SKM-1 (cell line): ENCODE results near the gene CD3D.
"Not testable (repeated sequence)": the region's sequence is repeated elsewhere in the genome, so short reads cannot be mapped to it uniquely, and the experiment has no call there.

Experiments
- DNase-seq: peaks from one replicate; lab custom pipeline; 2025; ENCODE audit not compliant: unreplicated experiment; lab: John Stamatoyannopoulos, UW

Gene CD3D

DNA sequence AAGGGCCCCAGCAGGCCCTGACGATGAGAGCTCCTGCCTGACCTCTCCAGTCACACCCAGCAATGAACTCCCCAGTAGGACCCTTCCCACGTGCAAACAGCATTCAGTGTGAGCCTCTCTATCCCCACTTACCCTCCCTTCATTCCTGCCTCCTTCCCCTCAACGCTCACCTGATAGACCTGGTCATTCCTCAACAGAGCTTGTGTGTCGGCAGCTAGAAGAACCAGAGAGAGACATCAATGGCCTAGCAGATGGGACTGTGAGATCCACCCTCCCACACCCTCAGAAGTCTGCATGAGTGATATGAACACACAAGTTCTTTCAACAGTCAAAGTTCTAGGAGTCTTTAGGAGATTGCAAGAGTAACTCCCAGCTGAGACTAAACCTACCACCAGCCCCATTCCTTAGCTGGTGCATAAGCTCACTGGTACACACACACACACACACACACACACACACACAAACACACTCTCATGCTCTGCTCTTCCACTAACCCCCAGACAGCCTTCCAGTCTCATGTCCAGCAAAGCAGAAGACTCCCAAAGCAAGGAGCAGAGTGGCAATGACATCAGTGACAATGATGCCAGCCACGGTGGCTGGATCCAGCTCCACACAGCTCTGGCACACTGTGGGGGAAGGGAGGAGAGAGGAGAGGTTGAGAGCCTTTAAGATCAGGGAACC is 3.1 kb downstream of the CD3D start:
- DNase-seq = no peak

DNA sequence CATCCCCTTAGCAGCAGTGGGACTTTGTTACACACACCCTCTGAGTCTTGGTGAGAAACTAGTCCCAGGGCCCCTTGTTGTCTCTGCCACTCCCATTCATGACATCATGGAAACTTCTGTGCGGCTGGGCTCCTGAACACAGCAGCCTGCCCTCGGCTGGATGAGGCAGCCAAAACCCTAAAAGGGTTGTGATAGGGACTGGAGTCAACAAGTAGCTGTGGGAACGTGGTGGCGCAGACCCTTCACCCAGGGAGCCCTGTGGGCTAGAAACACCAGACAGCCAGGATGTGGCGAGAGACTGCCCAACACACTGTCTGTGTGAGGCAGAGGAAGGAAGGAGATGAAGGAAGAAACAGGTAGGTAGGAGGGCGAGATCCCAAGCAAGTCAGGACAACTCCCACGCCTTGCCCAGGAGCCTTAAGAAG is 3.9 kb downstream of the CD3D start:
- DNase-seq = no peak

DNA sequence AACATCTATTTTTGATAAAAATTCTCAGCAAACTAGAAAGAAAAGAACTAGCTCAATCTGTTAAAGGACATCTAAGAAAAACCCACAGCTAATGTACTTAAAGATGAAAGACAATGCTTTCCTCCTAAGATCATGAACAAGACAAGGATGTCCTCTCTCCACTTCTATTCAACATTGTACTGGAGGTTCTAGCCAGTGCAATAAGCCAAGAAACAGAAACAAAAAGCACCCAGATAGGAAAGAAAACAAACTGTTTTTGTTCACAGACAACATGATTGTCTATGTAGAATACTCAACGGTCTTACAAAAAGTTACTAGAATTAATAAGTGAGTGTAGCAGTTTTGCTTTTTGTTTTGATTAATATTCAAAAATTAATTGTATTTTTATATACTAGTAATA is 7.8 kb downstream of the CD3D start:
- DNase-seq = no peak

DNA sequence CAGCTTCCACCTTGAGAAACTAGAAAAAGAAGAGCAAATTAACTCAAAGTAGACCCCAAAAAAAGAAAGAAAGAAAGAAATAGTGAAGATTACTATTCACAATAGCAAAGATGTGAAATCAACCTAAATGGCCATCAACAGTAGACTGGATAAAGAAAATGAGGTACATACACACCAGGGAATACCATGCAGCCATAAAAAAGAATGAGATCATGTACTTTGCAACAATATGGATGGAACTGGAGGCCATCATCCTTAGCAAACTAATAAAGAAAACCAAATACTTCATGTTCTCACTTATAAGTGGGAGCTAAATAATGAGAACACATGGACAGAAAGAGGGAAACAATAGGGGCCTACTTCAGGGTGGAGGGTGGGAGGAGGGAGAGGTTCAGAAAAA is 13.8 kb downstream of the CD3D start:
- no peak for DNase-seq

DNA sequence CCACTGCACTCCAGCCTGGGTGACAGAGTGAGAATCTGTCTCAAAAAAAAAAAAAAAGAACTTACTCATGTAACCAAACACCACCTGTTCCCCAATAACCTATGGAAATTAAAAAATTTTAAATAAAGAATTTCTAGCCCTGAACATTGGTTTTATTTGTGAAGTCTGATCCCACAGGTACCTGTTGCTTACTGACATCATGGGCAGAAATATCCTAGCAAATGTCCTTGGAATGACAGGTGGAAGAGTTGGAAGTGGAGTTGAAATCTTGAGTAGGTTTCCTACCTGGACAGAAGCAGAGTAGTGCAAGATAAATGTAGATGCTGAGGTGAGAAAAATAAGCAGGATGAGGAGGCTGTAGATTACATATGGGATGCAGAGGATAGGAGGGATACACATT is 17.2 kb downstream of the CD3D start:
- DNase-seq = no peak

DNA sequence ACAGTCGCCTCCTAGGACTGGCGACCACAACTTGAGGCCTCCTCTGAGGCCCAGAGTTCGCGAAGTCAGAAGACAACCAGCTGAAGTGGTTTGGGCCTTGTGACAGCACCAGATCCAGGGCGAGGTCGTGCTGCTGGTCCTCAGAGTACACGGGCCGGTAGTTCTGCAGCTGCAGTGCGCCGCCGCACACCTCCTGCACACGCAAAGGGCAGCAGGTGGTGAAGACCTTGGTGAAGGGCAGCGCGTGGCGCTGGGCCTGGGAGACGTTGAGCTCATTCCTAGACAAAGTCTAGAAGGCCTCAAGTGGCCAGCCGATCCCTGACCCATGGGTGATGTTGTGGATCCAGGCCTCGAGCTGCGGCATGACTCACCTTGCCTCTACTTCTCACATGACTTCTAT is 19.8 kb downstream of the CD3D start:
- no peak for DNase-seq

DNA sequence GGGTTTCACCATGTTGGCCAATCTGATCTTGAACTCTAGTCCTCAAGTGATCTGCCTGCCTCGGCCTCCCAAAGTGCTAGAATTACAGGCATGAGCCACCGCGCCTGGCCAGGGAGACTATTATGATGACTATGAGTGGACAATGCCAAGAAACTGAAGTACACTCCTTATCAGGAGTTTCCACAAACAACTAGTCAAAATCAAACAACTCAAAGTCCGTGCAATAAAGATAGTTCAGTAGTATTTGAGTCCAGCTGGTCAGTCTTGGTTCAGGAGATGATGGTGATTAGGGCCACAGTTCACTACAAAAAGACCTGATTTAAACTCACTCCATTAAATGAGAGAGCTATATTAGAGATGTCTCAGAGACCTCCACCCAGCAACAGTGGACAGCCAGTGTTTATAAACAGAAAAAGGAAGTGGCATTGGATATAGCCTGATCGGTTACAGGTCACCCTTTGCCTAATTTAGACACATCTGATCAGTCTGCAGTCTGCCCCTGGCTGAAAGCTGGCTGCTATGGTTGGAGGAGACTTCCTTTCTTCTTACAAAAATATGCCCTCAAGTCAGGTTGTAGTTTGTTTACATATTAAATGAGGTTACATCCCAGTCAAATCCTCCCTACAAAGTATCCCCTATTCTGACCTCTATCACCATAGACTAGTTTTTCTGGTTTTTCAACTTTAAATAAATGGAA is 21.0 kb downstream of the CD3D start:
- DNase-seq = peak; percentile 32

DNA sequence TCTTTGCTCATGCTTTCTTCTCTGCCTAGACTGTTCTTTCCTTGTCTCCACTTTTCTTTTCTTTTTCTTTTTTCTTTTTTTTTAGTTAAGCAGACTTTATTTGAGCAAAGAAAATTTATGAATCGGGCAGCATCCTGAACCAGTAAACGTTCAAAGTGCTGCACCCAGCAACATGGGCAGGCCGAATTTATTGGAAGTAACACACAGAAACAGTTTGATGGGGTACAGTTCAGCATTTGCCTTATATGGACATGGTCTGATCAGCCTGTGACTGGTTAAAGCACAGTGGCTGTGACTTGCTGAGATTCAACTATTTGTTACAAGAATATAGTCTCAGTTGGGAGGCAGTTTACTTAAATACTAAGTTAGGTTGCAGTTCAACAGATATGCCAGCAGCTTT is 22.0 kb downstream of the CD3D start:
- no peak for DNase-seq

DNA sequence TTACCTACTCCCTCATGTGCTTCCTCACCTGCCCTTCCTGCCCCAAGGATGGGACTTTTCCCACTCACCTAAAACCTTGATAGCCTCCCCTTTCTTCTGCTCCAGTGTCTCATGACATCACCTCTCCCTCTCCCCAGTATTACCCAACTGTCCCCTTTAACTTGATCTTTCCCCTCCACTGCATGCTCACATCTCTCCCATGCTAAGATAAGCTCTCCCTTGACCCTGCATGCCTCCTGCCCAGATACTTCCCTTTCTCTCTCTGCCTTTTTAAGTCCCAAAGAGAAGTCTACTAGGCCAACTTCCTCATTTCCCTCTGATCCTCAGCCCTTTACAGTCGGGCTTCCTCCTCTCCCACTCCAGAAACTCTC is 23.2 kb downstream of the CD3D start:
- peak; percentile 94 for DNase-seq

DNA sequence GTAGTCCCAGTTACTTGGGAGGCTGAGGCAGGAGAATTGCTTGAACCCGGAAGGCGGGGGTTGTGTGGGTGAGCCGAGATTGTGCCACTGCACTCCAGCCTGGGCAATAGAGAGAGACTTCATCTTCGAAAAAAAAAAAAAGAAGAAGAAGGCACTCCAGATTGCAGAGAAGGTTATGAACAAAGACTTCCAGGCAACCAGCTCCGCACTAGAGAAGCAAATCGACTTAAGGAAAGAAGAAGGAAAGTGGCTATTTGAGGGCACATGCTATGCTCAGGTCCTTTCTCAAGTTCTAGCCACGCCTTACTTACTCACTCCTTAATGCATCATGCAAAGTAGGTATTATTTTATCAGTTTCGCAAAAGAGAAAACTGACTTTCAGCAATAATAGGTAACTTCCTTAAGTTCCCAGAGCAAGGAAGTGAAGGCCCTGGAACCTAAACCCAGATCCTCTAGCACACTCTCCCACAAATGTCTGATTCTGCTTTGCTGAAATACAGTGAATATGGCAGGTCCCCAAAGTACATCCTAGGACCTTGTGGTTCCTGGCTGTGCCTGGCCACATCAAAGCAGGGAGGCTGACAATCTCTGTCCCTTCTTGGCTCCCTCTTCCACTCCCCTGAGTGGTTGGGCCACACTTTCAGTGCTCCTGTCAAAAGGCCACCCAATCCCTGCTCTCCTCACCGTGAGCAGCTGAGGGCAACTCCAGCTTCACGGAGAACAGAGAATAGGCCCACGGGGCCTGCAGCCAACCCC is 23.7 kb downstream of the CD3D start:
- peak; percentile 25 for DNase-seq

DNA sequence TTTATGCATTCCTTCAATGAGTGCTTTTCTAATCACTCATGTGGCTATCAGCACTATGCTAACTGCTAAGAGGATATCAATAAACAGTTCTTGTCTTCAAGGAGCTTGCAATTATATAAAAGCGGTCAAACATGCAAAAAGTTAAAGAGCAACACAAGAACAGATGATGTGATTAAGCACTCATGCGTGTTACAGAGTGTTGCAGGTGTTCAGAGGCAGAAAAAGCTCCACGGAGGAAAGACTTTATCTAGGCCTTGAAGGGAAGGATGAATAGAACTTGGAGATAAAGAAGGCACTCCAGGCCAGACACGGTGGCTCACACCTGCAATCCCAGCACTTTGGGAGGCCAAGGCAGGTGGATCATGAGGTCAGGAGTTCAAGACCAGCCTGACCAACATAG is 24.4 kb downstream of the CD3D start:
- DNase-seq = no peak

DNA sequence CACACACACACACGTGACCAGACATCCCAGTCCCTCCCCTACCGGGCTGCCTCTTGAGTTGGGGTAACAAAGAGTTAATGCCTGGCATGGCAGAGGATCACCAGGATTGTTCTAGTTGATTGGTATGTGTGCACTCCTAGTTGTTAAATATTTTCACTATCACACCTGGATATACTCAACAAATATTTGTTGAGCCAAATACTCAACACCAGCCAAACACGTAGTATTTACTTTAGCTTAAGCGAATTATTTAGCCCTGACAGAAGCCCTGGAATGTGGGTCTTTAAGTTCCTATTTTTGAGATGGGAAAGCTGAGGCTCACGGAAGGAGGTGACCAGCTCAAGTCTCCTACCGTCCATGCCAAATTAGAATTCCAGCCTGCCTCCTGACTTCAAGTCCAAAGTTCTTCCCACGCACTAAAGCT is 27.5 kb downstream of the CD3D start:
- no peak for DNase-seq

DNA sequence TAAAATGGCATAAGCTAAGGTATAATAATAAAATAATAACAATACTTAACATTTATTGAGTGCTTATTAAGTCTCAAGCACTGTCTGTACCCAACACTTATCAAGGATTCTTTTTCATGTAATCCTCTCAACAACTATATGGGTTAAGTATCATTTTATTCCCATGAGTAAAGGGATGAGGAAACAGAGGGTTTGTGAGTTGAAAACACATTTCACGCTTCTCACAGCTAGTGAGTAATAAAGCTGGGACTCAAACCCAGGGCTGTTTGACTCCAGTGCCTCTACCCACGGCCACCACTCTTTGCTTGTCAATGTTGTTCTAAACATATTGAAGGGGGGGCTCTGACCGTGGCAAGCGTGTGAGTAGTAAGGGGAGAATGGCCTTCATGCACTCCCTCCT is 29.3 kb downstream of the CD3D start:
- DNase-seq = no peak

DNA sequence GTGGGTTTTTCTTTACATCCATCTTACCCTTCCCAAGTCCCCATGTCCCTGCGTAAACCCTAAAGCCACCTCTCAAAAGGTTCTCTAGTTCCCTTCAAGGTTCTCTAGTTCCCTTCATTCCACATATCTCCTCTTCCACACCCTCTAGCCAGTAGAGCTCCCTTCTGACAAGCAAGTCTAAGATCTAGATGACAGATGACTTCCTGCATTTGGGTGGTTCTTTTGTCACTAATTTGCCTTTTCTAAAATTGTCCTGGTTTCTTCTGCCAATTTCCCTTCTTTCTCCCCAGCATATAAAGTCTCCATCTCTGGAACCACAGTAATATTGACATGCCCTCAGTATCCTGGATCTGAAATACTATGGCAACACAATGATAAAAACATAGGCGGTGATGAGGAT is 30.2 kb downstream of the CD3D start:
- no peak for DNase-seq

DNA sequence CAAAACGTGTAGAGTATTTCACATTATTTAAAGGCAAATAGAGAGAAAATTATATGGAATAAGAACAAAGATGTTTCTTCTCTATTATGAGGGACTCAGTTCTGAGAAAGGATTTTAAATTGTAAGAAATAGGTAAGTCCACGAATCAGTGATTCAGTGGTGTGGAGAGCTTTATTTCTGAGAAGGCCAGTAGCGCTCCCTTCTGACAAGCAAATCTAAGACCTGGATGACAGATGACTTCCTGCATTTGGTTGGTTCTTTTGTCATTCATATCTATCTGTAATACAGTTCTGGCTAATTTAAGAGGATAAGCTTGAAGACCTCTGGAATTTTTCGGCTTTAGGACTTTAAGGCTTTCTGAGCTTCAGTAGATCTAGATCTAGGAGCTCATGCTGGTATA is 31.0 kb downstream of the CD3D start:
- no peak for DNase-seq

DNA sequence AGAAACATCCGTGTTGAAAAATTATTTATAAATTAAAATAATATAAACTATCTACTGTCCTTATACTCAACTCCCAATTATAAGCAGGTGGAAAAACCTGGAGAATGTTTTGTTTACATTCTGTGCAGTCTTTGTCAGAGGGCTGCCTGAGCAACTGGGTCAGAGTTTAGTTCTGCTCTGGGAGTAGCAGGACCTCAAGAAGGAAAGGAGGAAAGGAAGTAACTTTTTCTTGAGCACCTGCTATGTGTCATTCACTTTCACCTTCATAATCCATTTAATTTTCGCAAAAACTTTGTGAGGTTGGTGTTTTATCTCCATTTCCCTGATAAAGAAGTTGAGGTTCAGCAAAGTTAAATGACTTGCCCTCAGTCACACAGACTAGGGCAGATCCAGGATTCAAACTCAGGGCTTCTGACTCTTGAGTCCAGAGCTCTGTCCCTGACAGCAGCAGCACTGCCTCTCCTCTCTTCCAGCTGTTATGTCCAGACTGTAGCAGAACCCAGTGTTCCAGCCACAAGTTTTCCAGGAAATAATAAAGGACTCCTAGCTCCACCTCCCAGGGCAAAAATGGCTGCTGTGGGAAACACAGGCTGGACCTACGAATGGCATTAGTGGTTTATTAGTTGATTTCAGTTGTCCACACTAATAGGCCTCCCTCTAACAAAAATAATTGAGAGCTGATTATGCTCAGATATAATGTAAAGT is 31.6 kb downstream of the CD3D start:
- no peak for DNase-seq

DNA sequence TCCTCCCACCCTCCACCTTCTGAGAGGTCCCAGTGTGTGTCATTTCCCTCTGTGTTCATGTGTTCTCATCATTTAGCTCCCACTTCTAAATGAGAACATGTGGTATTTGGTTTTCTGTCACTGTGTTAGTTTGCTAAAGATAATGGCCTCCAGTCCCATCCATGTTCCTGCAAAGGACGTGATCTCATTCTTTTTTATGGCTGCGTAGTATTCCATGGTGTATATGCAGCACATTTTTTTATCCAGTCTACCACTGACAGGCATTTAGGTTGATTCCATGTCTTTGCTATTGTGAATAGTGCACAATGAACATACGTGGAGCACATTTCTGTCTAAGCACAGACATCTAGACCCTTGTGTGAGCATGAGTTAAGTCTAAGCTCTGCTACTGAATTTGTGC is 32.2 kb downstream of the CD3D start:
- DNase-seq = no peak

DNA sequence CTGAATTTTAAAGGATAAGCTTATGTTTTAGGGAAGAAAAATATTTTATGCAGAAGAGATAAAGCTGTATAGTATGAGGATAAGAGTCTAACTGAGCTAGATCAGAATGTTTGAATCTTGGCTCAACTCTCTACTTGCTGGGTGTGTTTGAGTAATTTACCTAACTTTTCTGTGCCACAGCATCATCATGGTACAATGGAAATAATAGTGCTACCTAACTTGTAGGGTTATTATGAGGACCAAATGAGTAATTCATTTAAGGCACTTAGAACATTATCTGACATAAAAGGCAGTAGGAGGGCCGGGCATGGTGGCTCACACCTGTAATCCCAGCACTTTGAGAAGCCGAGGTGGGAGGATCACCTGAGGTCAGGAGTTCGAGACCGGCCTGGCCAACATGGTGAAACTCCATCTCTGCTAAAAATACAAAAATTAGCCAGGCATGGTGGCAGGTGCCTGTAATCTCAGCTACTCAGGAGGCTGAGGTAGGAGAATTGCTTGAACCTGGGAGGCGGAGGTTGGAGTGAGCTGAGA is 33.4 kb downstream of the CD3D start:
- DNase-seq = not testable (repeated sequence)

DNA sequence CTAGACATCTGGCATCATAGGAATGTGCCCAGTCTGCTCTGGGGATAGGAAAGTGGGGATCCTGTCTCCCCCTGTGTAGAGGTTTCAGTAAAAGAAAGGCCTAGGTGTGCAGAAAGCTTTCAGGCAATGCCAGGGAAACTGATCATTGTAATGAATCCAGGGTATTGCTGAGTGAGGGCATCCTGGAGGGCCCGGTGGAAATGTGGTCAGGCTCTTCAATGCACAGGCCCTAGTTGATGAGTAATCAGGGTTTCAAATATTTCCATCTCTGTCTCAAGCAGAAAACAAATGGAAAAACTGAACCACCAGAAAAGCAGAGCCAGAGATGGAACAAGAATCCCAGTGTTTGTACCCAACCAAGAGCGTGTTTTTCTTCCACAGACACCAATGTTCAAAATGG is 35.9 kb downstream of the CD3D start:
- DNase-seq = no peak

DNA sequence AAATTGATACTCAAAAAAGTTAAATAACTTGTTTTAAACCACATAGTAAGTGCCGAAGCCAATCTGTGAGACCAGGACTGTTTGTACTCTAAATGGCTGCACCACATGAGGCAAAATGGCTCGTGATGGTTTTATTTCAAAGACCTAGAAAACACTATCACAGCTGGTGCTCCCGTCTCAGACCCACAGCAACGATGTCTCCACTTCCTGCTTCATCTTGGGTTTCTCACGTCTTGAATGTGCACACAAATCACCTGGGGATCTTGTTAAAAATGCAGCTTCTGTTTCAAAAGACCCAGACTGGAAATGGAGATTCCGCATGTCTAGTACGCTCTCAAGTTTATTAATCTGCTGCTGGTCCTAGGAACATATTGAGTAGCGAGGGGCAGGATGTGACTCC is 36.8 kb downstream of the CD3D start:
- no peak for DNase-seq

DNA sequence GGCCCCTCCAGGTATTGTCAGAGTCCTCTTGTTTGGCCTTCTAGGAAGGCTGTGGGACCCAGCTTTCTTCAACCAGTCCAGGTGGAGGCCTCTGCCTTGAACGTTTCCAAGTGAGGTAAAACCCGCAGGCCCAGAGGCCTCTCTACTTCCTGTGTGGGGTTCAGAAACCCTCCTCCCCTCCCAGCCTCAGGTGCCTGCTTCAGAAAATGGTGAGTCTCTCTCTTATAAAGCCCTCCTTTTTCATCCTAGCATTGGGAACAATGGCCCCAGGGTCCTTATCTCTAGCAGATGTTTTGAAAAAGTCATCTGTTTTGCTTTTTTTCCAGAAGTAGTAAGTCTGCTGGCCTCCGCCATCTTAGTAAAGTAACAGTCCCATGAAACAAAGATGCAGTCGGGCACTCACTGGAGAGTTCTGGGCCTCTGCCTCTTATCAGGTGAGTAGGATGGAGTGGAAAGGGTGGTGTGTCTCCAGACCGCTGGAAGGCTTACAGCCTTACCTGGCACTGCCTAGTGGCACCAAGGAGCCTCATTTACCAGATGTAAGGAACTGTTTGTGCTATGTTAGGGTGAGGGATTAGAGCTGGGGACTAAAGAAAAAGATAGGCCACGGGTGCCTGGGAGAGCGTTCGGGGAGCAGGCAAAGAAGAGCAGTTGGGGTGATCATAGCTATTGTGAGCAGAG is 37.8 kb downstream of the CD3D start, which contains the start of gene CD3E:
TSS of gene CD3E (plus strand) at position 163 of the 681 bp plus-strand sequence. CDS start at position 386, 223 bp downstream.
- DNase-seq = no peak
